Stimulated activated CD8-positive, alpha-beta memory T cell treated with anti-CD3 and anti-CD28 coated beads, Interleukin-15, amount 100 ng/mL, for 4 hours (primary cell): Measurements from ENCODE around the gene HDAC4.
A peak's percentile ranks its signal among the peaks of the same experiment; 100 is the strongest.

Source experiments
- DNase-seq, 2 donors: peaks; one replicate each; pipeline ENCODE4 v3.0.0-alpha.2; 2020; ENCODE audit warnings: low read depth in 2 of 2

Gene HDAC4

GRCh38 chr2:239107936-239108335, 292.9 kb downstream of the HDAC4 start:
- DNase-seq = no peak

- no peak for DNase-seq
These were observed 293.9 kb downstream of the HDAC4 start for GRCh38 chr2:239106966-239107365.

GRCh38 chr2:239106314-239106908, 294.4 kb downstream of the HDAC4 start:
- no peak for DNase-seq

DNA sequence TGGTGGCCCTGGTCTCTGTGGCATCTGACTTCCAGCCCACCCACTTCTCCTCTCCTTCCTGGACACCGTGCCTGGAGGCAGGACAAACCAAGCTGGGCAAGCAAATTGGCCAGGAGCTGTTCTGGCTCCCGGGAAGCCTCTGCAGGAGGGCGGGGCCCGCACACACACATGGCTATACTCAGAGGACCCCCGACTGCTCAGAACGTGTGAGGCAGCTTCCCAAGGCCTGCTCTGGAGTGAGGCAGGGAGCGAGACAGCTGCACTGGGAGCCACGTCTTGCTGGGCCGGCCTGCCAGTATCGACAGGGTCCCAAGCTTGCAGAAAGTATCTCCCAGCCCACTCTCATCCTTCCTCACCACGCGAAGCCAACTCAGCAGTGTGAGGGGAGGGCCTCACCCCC, 295.6 kb downstream of the HDAC4 start:
- DNase-seq = no peak

DNA sequence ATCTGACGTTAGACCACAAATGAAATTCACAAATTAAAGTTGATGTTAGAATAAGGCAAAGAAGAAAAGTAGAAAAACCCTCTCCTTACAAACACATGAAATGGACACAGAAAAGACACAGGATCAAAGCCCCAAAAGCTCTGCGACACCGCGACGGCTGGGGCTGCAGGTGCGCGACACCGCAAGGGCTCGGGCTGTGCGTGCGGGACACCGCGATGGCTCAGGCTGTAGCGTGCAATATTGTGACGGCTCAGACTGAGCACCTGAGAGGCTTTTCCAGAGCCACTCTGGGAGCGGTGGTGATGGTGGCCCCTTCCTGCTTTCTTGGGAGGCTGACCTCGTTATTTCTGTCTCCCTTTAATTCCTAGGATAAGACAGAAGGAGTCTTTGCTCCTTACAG, 296.0 kb downstream of the HDAC4 start:
- no peak for DNase-seq

- no peak for DNase-seq
These were observed 297.4 kb downstream of the HDAC4 start for GRCh38 chr2:239103125-239104098.

DNA sequence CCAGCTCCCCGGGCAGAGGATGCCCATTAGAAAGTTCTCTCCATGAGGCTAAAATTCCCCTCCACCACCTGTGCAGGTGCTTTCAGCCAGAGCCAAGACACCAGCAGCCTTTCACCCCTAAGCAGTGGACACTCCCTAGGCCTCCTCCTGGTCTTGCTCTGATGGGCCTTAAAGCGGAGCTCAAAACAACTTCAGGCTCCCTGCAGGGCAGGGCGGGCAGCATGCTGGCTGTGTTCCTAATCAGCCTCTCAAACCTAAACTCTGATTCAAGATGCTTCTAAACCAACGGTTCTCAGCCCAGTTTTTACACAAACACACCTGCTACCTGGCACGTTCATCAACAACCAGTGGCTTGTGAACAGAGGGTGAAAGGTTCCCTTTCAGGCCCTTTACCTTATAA, 298.6 kb downstream of the HDAC4 start:
- no peak for DNase-seq

DNA sequence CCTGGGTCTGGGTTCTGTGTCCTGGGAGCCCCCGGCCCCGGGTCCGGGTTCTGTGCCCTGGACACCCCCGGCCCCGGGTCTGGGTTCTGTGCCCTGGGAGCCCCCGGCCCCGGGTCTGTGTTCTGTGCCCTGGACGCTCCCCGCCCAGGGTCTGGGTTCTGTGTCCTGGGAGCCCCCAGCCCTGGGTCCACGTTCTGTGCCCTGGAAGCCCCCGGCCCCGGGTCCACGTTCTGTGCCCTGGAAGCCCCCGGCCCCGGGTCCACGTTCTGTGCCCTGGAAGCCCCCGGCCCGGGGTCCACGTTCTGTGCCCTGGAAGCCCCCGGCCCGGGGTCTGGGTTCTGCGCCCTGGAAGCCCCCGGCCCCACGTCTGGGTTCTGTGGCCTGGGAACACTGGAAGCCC, 299.0 kb downstream of the HDAC4 start:
- no peak for DNase-seq

DNA sequence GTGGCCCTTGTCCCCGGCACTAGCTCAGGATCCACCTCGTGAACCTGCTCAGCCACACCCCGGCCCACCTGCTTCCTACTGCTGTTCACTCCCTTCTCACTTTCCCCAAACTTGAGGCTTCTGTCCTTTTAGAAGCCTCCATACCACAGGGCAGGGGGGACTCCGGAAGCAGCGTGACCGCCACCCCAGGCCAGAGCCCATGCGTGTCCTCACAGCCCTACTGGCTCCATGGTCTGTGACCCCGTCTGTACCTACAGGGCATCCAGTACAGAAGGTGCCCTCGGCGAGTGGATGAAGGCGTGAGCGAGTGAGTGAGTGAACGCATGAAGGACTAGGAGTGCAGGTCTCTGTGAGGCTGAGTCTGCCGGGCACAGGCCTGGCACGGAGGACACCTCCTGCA, 299.7 kb downstream of the HDAC4 start:
- no peak for DNase-seq

DNA sequence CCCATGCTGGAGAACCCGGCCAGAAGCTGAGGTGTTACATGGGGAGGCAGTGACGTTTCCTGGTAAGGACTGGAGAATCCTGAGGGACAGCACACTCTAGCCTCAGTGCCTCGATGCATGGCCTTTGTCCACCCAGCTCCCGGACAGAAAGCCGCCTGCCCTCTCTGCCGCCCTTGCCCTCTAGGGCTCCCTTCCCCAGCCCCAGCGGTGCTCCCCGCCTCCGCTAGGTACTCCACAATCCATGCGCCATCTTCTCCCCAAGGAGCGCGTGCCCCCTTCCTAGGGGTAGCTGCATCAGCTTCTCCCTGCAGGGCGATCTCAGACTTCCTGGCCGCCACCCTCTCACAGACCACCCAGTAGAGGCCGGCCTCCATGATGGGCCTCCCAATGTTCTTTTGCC, 301.3 kb downstream of the HDAC4 start:
- DNase-seq = no peak

DNA sequence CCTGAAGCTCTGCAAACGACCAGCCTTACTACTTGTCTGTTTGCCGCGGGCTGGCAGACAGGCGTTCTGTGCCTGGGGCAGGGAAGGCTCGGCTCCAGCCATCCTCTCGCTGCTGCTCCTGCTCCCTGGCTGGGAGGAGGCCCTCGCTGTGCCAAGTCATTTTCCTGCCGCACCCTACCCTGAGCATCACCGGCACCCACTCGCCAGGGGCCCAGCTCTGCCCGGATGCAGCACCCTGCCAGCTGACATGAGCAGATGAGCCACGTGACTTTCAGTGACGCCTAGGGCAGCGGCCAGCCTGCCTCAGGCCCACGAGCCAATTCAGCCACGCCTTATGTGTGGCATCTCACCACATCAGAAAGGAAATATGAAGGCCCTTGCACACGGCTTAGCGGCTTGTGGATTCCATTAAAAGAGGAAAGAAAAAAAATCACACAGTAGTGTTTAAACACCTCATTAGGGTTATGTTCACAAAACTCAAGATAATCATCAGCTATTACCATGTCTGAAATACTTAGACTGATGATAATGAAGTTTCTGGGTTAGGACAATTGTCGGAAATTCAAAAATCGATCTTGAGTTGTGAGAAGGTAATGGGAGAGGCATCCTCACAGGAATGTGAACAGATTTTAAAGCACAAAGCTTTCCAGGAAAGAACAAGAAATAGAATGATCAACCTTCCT, 302.4 kb downstream of the HDAC4 start:
- DNase-seq = peak in 1 of 2 donors; percentile 1

DNA sequence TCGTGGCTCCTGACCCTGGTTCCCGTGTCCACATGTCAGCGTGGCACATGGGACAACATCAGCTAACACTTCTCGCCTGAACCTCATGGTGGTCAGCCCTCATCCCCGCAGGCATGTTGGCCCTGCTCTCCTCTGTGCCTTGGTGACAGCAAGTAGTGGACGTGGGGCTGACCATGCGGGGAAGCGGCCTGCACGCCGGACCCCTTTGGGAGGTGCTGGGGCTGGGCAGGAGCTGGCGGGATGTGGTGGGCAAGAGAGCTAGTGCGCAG, 303.5 kb downstream of the HDAC4 start:
- no peak for DNase-seq

- DNase-seq = no peak
These were observed 304.0 kb downstream of the HDAC4 start for GRCh38 chr2:239096676-239097427.

DNA sequence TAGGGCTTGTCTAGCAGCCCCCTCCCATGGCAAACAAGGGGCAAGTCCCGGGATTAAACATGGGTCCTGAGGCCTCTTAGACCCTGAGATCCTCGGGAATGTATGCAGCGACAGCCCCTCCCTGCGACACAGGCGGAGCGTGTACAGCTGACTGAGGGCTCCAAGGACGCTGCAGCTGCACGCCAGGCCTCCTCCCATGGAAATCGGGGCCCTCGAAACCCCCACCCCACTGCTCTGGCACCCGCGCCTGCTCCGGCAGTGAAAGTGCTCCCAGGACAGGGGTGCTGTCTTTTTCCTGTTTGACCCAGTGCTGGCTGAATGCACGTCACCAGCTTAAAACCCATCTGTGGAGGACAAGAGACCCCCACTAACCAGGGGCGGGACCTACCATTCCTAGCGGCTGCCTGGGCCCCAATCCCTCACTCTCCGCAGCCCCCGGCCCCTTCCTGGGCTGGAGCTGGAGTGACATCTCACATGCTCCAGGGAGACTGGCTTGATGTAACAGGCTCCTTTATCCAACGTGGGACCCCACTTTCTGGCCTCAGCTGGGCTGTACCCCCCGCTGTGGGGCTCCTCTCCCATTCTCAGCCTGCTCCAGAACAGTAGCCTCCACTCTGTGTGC, 305.2 kb downstream of the HDAC4 start:
- DNase-seq = no peak

DNA sequence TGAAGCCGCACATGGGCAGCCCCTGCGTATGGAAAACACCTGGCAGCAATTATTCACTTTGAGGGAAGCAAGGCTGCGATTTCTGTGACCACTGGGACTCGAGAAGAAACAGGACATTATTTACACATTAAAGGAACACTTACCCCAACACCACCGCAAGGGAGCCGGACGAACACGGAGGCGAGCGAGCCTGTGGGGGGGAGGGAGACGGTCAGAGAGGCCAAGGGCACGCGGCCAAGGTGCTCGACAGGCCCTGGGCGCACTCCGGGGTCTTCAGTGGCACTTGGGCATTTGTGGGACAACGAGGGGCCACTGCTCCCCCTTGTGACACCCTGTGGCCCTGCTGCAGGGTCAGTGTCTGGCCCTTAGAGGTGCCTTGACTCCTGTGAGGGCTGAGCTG, 306.0 kb downstream of the HDAC4 start:
- no peak for DNase-seq

- DNase-seq = no peak
These were observed 306.9 kb downstream of the HDAC4 start for GRCh38 chr2:239093952-239094351.

GRCh38 chr2:239093542-239093941, 307.3 kb downstream of the HDAC4 start:
- DNase-seq = no peak

- DNase-seq = no peak
These were observed 308.1 kb downstream of the HDAC4 start for GRCh38 chr2:239092571-239093294.

DNA sequence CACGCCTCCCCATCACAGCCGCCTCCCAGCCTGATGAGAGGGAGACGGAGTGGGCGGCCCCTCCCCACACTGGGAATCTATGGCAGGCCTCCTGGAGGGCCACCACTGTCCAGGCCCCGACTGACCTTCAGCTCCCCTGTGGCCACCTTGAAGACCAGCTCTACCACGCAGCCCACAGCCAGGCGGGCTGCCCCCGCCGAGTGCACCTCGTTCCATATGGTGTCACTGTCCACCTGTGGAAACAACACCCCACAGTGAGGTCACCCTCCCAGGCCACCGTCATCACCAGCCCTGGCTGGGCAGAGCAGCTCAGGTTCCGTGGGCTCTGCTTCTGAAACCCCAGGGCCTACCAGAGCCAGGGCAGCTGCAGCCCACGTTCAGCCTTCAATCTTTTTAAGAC, 310.9 kb downstream of the HDAC4 start:
- DNase-seq = no peak

DNA sequence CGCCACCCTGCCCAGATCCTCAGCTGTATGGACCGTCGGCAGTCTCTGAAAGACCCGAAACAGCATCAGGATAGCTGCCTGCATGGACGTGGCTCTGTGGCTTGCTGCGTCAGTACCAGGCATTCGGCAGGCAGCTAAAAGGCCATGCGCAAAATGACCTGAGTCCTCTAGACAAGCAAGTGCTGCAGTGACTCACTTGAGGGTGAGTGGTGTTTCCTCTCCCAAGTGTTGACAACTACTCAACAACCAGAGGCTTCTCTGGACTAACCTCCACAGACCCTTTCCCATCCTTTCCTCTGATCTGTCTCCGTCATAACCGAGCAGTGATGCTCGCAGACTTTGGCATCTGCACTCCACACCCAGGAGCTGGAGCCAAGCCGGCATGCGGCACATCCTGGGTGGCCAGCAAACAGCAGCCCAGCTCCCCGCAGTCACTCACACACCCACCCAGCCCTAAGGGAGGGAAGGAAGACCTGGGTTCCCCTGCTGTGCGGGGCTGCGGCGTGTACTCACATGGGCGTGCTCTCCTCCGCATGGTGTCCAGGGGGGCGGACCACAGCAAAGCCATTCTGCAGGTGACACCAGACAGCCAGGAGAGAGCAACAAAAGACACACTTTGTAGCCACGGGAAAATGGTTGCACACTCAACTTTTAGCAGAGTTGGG, 313.6 kb downstream of the HDAC4 start:
- DNase-seq = no peak
